DND-41 (cell line): ENCODE measurements around the gene NUCB2.

ENCODE experiments used
- ATAC-seq: fragments of 200-7000 bp; cut with Tn5 transposase; 3 replicates; pipeline ENCODE4 v1.9.1; 2021; ENCODE audit warnings: low read depth; ENCODE audit not compliant: insufficient read depth
- DNase-seq: peaks from one replicate; pipeline ENCODE4 v3.0.0-alpha.2; 2020
- H2AFZ ChIP-seq: 2 replicates; pipeline ENCODE4 v1.6.0; 2012; ENCODE audit warnings: low read depth, low read length
- H3K27ac ChIP-seq: 2 replicates; pipeline ENCODE4 v1.5.1; 2012; ENCODE audit warnings: low read length, inconsistent platforms
- H3K27me3 ChIP-seq: fragments of 200-600 bp; sonication (generic); 2 replicates; pipeline ENCODE4 v1.6.0; 2012; ENCODE audit warnings: low read length, mild to moderate bottlenecking, inconsistent platforms; ENCODE audit not compliant: insufficient read depth, poor library complexity
- H3K36me3 ChIP-seq: 2 replicates; pipeline ENCODE4 v1.5.1; 2012; ENCODE audit warnings: low read length, inconsistent platforms; ENCODE audit not compliant: insufficient read depth
- H3K4me1 ChIP-seq: 2 replicates; pipeline ENCODE4 v1.5.1; 2012; ENCODE audit warnings: mild to moderate bottlenecking, low read length; ENCODE audit not compliant: insufficient read depth
- H3K4me2 ChIP-seq: 2 replicates; pipeline ENCODE4 v1.6.0; 2012; ENCODE audit warnings: mild to moderate bottlenecking, moderate library complexity, low read length, inconsistent platforms; ENCODE audit not compliant: insufficient read depth
- H3K4me3 ChIP-seq, 2 experiments: fragments of 200-600 bp in 1 of 2; shearing (Covaris generic) in 1 of 2; 2 replicates each; pipeline ENCODE4 v1.5.1; 2012 to 2016; ENCODE audit warnings: inconsistent platforms in 2 of 2, low read length in 2 of 2, mild to moderate bottlenecking in 2 of 2, low read depth in 1 of 2, moderate library complexity in 1 of 2
- H3K79me2 ChIP-seq: 2 replicates; pipeline ENCODE4 v1.6.0; 2012; ENCODE audit warnings: low read length, inconsistent platforms; ENCODE audit not compliant: insufficient read depth
- H3K9ac ChIP-seq: 2 replicates; pipeline ENCODE4 v1.6.0; 2012; ENCODE audit warnings: low read depth, mild to moderate bottlenecking, inconsistent platforms, low read length, moderate library complexity
- H3K9me3 ChIP-seq: 2 replicates; pipeline ENCODE4 v1.5.1; 2012; ENCODE audit warnings: low read length, moderate library complexity, mild to moderate bottlenecking, inconsistent platforms; ENCODE audit not compliant: insufficient read depth, severe bottlenecking
- H4K20me1 ChIP-seq: 2 replicates; pipeline ENCODE4 v1.6.0; 2012; ENCODE audit warnings: low read length; ENCODE audit not compliant: insufficient read depth
- EZH2 ChIP-seq: IDR thresholded peaks from 3 replicates; pipeline ENCODE4 v1.6.1; 2012; ENCODE audit warnings: borderline replicate concordance, low read depth, mild to moderate bottlenecking, moderate library complexity, low read length, inconsistent platforms; ENCODE audit not compliant: severe bottlenecking
- TF ChIP-seq, protein P1 (sequence below): IDR thresholded peaks from 2 replicates; pipeline ENCODE4 v1.5.1; 2012; ENCODE audit warnings: borderline replicate concordance, low read length, moderate library complexity, mild to moderate bottlenecking; ENCODE audit not compliant: poor library complexity, severe bottlenecking; ENCODE audit errors: extremely low read depth

The NUCB2 gene

DNA sequence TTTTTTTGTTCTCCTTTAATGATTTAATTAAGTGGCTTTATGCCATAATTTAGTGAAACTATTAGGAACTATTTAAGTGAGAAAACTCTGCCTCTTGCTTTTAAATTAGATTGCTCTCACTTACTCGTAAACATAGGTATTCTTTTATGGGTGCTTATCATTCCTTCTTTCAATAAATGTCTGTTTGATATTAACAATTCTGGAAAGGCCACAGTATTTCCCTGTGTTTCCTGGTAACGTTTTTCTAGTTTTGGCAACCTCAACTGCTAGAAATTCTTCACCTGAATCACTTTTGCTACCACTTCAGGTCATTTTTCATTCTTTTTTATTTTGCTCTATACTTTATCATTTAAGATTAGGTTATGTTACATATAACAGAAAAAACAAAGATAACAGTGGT, 55.1 kb downstream of the NUCB2 start:
- H3K4me1 ChIP-seq = no peaks in the 10 kb centered on the region
- TF ChIP-seq EZH2 = no peak
- TF ChIP-seq, protein P1, sequence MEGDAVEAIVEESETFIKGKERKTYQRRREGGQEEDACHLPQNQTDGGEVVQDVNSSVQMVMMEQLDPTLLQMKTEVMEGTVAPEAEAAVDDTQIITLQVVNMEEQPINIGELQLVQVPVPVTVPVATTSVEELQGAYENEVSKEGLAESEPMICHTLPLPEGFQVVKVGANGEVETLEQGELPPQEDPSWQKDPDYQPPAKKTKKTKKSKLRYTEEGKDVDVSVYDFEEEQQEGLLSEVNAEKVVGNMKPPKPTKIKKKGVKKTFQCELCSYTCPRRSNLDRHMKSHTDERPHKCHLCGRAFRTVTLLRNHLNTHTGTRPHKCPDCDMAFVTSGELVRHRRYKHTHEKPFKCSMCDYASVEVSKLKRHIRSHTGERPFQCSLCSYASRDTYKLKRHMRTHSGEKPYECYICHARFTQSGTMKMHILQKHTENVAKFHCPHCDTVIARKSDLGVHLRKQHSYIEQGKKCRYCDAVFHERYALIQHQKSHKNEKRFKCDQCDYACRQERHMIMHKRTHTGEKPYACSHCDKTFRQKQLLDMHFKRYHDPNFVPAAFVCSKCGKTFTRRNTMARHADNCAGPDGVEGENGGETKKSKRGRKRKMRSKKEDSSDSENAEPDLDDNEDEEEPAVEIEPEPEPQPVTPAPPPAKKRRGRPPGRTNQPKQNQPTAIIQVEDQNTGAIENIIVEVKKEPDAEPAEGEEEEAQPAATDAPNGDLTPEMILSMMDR = no peak
- H3K4me3 ChIP-seq = no peak overlapping the region
- no peak overlapping the region for H3K9ac ChIP-seq
- DNase-seq (no peak), ATAC-seq (no peak)
- no peak overlapping the region for H3K27ac ChIP-seq
- H3K36me3 ChIP-seq = peaks cover 94% of the 10 kb centered on the region
- H3K27me3 ChIP-seq = no peaks in the 10 kb centered on the region
- no peak overlapping the region for H2AFZ ChIP-seq
- H3K79me2 ChIP-seq = peaks cover 27% of the 10 kb centered on the region
- no peak overlapping the region for H3K4me2 ChIP-seq
- no peaks in the 10 kb centered on the region for H3K9me3 ChIP-seq
- H4K20me1 ChIP-seq = peaks cover 33% of the 10 kb centered on the region

DNA sequence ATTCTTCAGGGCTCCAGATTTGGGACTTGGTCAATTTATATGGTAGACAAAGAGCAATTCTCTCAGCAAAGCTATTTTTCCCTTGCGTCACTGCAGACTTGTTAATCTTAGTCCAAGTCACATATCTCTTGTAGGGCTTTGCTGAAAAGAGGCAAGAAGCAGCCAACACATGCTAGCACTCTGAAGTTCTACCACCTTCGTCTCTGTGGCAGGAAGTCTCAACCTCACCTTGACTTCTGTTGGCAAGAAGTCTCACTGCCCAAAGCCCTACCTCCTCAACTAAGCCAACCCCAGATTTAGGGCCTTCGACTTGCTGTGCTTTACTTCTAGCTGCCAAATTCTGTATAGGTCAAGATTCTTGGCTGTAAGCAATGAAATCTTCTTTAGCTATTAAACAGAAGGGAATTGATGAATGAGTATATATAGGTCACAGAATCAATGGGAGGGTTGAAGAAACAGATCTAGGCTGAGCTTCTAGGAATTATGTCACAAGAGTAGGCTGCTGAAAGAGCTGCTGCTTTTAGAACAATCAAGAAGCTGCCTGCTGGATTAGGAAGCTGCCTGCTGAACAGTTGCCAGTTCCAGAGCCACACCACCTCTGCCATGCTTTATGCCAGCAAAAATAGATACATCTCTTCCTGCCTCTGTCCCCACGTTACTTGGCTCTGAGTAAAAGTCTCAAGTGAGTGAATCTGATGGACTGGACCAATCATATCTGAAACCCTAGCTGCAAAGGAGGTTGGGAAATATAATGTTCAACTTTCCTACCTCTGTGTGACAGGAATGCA, 57.5 kb downstream of the NUCB2 start:
- ATAC-seq (peak; percentile 43; the same call in 2 of the 3 replicates), DNase-seq (no peak)
- Histone ChIP-seq H3K27me3 (no peaks in the 10 kb centered on the region), H4K20me1 (peaks cover 10% of the 10 kb centered on the region), H3K79me2 (peaks cover 6% of the 10 kb centered on the region; the same call in 1 of the 2 replicates), H3K9me3 (no peaks in the 10 kb centered on the region), H3K4me1 (no peaks in the 10 kb centered on the region), H3K27ac (no peak overlapping the region), H2AFZ (no peak overlapping the region), H3K4me3 (no peak overlapping the region), H3K9ac (no peak overlapping the region), H3K36me3 (peaks cover 83% of the 10 kb centered on the region), H3K4me2 (no peak overlapping the region)
- TF ChIP-seq, protein P1 = no peak
- TF ChIP-seq EZH2 = no peak

DNA sequence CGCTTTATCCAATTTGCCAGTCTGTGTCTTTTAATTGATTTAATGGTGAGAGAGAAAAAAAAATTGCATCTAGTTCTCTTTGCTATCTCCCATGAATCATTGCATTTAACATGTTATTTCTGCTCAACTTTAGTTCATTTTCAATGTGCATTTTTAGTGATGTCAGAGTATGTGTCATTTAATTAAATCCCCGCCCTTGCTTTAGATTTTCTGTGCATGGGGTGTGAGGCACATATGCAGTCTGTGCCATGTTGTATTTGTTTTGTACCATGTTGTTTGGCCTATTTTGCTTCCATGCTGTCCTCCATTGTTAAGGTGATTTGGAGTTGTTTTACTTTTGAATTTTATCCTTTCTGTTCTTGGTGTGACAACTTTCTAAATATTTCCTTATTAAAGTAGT, 66.7 kb downstream of the NUCB2 start:
- TF ChIP-seq, protein P1 = no peak
- TF ChIP-seq EZH2 = no peak
- Histone ChIP-seq H3K4me3 (no peak overlapping the region), H3K36me3 (peaks cover 47% of the 10 kb centered on the region), H4K20me1 (no peaks in the 10 kb centered on the region), H3K9ac (no peak overlapping the region), H3K27ac (no peak overlapping the region), H3K79me2 (0 out of 2 replicates have a peak, but pooled peaks cover 5% of the 10 kb centered on the region), H3K9me3 (no peaks in the 10 kb centered on the region), H3K27me3 (no peaks in the 10 kb centered on the region), H2AFZ (no peak overlapping the region), H3K4me1 (no peaks in the 10 kb centered on the region), H3K4me2 (no peak overlapping the region)
- DNase-seq (no peak), ATAC-seq (no peak)
